GM18867 (cell line): ENCODE results near the gene HDAC4.

Experiments used
- ATAC-seq: cut with Tn5 transposase; IDR thresholded peaks from one replicate; pipeline ENCODE4 v1.9.1; 2021; ENCODE audit warnings: mild to moderate bottlenecking, moderate library complexity; ENCODE audit not compliant: unreplicated experiment

HDAC4 gene

GRCh38 chr2:239311132-239312040 is 89.4 kb downstream of the HDAC4 start:
- ATAC-seq: no peak

DNA sequence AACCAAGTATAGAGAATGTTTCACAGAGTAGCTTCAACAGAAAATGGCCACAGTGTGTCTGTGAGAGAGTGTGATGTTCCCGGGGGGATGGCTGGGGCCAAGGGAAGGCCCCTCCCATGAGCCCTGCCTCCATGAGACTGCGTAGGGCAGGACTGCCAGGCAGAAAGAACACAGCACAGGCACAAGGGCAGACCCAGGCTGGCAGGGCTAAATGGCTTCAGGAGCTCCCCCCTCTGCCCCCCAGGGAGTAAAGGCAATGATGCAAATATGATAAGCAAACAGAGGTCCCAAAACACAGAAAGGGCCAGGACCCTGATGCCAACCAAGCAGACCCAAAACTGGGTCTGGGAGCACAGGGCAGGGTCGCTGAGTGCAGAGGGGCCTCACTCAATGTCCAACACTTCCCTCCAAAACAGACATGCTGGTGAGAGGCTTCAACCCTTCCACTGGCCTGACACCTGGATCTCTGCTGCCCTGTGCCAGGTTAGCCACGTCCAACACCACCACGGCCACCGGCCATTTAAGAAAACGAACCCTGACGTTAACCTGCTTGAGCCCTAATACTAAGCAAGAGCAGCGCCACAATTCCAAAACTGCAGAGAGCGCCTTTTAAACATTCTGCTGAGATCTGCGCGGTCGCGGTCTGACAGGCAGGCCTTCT is 90.3 kb downstream of the HDAC4 start:
- ATAC-seq: no peak

DNA sequence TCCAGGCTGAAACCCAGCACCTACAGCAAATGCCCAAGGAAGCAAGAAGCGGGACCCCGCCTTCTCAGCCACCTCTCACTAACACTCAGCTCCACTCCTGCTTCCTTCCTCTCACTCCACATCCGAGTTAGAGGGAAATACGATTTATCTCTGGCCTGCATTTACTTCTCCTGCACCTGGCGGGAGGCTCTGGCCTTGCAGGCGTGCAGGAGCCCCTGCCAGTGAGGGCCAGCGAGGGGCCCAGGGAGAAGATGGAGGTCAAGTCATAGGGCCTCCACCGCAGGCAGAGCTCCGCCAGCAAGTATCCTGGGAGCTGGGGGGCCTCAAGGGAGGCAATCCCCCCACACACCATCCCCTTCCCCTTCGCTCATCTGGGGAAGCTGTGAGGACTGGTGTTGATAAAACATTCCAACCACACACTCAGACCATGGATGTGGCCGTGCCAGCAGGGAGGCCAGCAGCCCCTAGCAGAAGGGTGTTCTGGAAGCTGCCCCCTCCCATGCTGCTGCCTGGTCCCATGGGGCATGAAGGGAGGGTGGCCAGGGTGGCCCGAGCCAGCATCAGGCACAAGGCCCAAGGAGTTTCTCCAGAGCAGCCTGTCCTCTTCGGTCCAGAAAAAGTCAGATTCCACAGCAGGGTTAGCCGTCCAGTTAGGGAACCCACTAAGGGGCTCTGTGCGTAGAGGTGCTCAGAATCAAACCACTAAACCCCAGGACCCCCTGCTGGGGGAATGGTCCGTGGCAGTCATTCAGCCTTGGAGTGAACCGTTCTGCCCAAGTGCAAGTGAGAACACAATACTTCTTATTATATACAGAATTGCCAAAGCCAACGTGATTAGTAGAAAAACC is 91.2 kb downstream of the HDAC4 start:
- no peak for ATAC-seq

GRCh38 chr2:239308661-239309397 is 92.0 kb downstream of the HDAC4 start:
- ATAC-seq: no peak

- no peak for ATAC-seq
Observed at GRCh38 chr2:239307921-239308613, 92.8 kb downstream of the HDAC4 start.

DNA sequence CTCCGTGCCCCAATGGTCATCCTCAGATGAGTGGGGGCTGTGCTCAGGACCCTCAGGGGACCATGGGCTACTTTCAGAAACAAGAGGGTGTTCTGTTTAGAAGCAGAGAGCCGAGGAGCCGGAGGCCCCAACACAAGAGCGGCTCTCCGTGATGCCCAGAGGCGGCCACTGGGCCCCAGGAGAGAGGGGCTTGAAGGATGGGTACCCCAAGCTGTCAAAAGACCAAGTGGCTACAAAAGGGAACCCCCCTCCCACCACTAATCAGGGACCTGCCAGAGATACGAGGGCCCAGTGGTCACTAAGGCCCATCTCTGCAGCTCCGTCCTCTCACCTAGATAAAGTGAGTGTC is 93.6 kb downstream of the HDAC4 start:
- no peak for ATAC-seq

GRCh38 chr2:239306274-239307220 is 94.3 kb downstream of the HDAC4 start:
- ATAC-seq: no peak

GRCh38 chr2:239305771-239306170 is 95.0 kb downstream of the HDAC4 start:
- ATAC-seq: no peak

DNA sequence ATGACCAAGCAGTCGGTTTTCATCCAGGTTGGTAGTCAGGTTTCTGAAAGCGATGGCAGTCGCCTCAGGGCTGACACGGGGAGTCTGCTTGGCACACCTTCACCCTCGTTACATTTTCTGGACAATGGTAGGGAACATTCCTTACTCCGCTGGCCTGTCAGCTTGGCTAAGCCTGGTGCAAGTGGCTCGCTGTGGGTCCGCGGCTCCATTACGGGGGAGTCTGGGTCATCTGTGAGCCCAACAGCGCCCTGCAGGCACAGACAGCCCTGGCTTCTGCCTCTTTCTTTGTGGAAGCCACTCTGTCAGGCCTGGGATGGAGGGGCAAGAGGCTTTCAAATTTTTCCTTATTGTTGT is 95.6 kb downstream of the HDAC4 start:
- no peak for ATAC-seq

- ATAC-seq: no peak
Observed at GRCh38 chr2:239304533-239305221, 96.1 kb downstream of the HDAC4 start.

DNA sequence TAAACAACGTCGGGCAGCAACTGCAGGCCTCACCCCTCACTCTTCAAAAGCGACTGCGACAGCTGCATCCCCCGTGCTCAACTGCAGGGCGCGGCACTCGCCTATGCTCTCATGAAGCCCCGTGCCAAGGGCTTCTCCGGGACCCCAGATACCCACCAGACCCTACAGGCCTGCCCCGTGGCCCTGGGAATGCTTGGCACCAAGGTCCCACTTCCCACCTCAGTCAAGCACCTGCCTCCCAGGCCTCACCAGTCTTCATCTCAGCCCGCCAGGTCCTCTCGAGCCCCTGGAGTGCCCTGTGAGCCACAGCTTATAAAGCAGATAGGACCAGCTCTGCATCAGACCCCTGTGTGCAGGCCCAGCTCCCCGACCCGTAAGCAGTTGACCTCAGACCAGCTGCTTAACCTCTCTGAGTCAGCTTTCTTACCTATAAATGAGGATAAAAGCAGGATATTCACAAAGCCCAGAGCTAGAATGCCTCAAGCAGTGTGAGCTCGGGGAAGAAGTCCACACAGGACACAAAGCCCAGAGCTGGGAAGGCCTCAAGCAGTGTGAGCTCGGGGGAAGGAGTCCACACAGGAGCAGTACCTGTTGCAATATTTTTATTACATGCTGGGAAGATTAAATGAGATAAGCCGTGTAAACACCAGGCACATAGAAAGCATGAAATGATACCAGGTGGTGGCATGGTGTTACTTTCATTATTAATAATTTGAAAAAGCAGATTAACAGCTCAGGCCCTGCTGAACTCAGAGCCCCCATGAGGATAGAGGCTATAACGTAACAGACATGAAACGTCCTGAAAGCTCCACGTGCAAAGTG is 96.9 kb downstream of the HDAC4 start:
- peak; percentile 82 for ATAC-seq

DNA sequence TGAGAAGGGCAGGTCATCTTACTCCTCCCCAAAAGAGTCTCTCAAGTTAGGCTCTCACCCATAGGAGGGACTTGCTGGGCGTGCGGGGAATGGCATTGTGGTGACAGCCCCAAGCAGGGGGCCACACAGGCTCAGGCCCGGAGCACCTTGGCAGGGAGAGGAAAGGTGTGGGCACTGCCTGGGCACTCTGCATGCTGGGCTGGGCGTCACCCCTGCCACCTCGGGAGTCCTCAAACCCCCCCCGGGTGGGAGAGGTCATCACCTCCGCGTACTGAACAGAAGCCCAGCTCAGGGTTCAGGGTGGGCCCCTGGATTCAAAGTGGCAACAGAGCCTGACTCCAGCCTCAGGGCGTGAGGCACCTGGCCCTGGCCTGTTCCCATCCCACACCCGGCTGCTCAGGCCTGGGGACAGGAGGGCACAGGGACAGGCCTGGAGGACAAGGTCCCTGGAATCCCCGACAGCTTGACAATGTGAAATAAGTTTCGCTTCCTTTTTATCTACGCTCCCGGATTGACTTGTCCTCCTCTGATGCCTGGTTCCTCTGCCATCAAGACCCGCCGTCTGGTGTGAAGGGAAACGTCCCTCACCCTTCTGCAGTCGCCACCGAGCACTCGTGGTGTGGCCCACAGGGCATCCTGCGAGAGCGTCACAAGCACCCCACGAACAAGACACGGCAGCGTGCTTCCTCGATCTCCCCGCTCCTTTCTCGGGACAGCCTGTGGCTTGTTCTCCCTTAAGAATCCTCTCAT is 97.8 kb downstream of the HDAC4 start:
- ATAC-seq: no peak

DNA sequence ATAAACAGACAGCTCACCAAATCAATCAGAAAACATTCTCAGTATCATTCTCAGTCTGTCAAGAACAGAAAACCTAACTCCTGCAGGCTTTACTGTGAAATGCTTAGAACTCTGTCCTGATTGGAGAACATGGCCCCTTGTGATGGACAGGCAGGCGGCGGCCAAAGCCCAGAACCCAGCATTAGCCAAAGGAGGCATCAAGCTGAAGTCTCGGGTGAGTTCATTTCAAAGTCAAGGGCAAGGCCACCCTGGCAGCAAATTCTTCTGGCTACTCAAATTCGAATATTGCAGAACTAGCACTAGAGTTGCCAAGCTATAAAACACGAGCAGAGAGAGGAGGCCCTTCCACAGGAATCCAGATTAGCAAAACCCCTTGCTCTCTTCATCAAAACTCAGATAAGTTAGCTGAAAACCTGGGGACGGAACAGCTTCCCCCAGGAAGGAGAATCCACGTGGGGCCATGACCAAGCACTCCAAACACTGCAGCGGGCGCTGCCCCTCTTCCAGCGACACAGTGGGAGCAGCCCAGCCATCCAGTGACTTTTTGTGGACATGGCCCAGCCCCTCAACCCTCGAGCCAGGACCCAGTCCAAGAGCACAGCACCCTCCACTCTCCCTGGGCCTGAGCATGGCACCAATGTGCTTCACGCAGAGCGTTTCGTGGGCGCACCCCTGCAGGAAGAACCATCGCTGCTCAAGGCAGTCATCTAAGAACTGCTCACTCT is 98.6 kb downstream of the HDAC4 start:
- ATAC-seq: no peak

DNA sequence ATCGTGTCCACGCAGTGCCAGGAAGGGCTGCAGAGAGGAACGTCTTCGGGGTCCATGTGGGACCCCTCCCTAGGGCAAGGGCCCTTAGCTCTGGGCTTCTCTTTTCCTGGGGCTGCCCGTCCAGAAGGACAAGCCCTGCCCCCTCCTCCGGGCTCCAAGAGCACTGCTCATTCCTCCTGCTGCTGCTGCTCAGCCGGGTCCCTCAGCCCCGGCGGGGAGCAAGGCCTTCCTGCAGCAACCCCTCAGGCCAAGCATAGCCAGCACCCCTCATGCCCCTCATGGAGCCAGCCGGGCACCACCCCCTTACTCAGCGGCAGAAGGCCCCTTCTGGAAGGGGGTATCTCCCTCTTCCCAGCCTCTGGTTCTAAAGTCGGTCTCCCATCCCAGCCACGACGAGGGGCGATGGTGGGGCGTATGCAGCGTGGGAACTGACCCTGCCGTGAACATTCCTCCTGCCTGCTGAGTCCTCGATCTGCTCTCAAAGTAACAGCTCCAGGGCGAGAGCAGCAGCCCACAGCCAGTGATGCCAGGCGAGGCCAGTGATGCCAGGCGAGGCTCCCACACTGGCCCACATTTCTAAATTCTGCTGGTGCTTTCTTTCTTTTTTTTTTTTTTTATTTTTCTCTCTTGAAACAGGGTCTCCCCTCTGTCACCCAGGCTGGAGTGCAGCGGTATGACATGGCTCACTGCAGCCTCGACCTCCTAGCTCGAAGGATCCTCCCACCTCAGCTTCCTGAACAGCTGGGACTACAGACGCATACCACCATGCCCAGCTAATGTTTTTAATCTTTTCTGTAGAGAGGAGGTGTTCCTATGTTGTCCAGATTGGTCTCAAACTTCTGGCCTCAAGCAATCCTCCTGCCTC is 99.7 kb downstream of the HDAC4 start:
- no peak for ATAC-seq

DNA sequence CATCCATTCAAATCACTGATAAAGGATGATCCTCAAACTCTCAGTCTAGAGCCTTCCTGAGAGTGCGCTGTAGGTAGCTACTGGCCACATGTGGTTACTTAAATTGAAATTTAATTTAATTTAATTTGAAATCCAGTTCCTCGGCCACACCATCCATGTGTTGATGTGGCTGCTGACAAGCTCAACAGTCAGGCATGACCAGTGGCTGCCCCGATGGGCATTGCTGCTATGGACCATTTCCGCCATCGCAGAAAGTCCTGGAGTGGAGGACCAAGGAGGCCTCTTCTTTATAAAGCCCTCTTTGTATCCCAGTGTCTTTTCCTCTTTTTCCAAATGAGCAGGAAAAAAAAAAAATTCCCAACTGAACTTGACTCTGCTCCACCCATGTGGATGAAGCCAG is 100.6 kb downstream of the HDAC4 start:
- ATAC-seq: no peak
